ENCODE measurements around the gene CD300LB.

Gene CD300LB

GRCh38 chr17:74569020-74570003 lies 38.0 kb upstream of the CD300LB start:
- DNase-seq (ENCODE audit: low read depth in 2 of 2): peak; percentile 78 to 97
- TF ChIP-seq, protein P1, sequence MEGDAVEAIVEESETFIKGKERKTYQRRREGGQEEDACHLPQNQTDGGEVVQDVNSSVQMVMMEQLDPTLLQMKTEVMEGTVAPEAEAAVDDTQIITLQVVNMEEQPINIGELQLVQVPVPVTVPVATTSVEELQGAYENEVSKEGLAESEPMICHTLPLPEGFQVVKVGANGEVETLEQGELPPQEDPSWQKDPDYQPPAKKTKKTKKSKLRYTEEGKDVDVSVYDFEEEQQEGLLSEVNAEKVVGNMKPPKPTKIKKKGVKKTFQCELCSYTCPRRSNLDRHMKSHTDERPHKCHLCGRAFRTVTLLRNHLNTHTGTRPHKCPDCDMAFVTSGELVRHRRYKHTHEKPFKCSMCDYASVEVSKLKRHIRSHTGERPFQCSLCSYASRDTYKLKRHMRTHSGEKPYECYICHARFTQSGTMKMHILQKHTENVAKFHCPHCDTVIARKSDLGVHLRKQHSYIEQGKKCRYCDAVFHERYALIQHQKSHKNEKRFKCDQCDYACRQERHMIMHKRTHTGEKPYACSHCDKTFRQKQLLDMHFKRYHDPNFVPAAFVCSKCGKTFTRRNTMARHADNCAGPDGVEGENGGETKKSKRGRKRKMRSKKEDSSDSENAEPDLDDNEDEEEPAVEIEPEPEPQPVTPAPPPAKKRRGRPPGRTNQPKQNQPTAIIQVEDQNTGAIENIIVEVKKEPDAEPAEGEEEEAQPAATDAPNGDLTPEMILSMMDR (IDR thresholded peaks at IDR 0.05; ENCODE audit: low read depth, low read length): no peak
- H3K4me3 ChIP-seq (replicated peaks in 1 of 2; ENCODE audit: low read depth in 2 of 2, low read length in 2 of 2): no peak overlapping the region

DNA sequence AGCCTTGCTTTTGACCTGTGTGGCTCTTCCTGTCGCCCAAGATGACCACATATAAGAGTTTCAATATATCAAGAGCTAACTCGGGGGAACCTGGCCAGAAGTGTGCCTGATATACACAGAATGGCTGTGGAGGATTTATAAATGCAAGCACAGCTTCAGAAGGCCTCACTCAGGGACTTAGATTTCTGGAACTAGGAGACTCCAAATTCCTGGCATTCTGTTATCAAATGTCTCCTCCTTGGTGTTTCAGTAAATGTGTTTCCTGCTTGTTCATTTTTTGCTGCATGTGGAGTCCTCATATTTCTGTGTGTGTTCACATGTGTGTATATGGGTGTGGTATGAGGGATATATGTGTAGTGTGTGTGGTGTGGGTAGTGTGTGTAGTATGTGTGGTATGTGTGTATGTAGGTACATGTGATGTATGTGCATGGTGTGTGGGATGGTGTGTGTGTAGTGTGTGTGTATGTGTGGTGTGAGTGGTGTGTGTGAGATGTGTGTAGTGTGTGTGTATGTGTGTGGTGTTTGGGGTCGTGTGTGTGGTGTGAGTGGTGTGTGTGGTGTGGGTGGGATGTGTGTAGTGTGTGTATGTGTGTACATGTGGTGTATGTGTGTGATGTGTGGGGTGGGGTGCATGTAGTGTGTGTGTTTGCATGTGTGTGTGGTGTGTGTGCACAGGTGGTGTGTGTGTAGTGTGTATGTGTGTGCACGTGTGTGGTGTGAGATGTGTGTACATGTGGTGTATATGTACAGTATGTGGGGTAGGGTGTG lies 37.0 kb upstream of the CD300LB start:
- peak in 1 of 2 donors; percentile 67 for DNase-seq (ENCODE audit: low read depth in 2 of 2)
- H3K4me3 ChIP-seq (replicated peaks in 1 of 2; ENCODE audit: low read depth in 2 of 2, low read length in 2 of 2): no peak overlapping the region
- TF ChIP-seq, protein P1 (IDR thresholded peaks at IDR 0.05; ENCODE audit: low read depth, low read length): no peak

- H3K4me3 ChIP-seq (replicated peaks in 1 of 2; ENCODE audit: low read depth in 2 of 2, low read length in 2 of 2): no peak within 1 kb of the TSS
- peak in 1 of 2 donors; percentile 12 for DNase-seq (ENCODE audit: low read depth in 2 of 2)
- TF ChIP-seq, protein P1 (IDR thresholded peaks at IDR 0.05; ENCODE audit: low read depth, low read length): no peak
These were observed 36.1 kb upstream of the CD300LB start, which contains the start of gene CD300H for GRCh38 chr17:74567397-74567796. CD300H (minus strand) TSS chr17:74567509.

- DNase-seq (ENCODE audit: low read depth in 2 of 2): peak; percentile 5 to 53
- H3K4me3 ChIP-seq (replicated peaks in 1 of 2; ENCODE audit: low read depth in 2 of 2, low read length in 2 of 2): no peak overlapping the region
- TF ChIP-seq, protein P1 (IDR thresholded peaks at IDR 0.05; ENCODE audit: low read depth, low read length): peak; percentile 14
These were observed 35.0 kb upstream of the CD300LB start for GRCh38 chr17:74566132-74566753.

DNA sequence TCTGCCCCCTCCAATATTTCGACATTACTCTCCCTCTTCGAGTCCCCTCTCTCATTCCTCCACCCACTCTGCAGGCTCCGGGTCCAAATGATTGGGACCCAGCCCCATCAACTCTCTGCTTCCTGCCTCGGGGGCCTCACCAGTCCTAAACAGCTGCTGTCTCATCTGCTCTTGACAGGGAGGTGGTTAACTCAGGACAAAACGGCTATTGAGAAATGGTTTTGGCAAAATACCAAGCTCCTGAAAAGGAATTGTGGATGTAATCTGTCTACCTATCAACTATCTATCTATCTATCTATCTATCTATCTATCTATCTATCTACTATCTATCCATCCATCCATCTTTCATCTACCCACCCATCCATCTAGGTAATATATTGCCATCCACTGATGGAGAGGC lies 33.9 kb upstream of the CD300LB start:
- TF ChIP-seq, protein P1 (IDR thresholded peaks at IDR 0.05; ENCODE audit: low read depth, low read length): no peak
- H3K4me3 ChIP-seq (replicated peaks in 1 of 2; ENCODE audit: low read depth in 2 of 2, low read length in 2 of 2): no peak overlapping the region
- DNase-seq (ENCODE audit: low read depth in 2 of 2): no peak

- no peak overlapping the region for H3K4me3 ChIP-seq (replicated peaks in 1 of 2; ENCODE audit: low read depth in 2 of 2, low read length in 2 of 2)
- TF ChIP-seq, protein P1 (IDR thresholded peaks at IDR 0.05; ENCODE audit: low read depth, low read length): no peak
- no peak for DNase-seq (ENCODE audit: low read depth in 2 of 2)
These were observed 32.1 kb upstream of the CD300LB start for GRCh38 chr17:74563358-74563757.
